NCI-H345 (cell line): ENCODE data around the gene OSBP.
A peak's percentile ranks its signal among the peaks of the same experiment; 100 is the strongest.
"Not testable (repeated sequence)": the region's sequence is repeated elsewhere in the genome, so short reads cannot be mapped to it uniquely, and the experiment has no call there.

Source experiments
- DNase-seq: peaks from one replicate; lab custom pipeline; 2025; lab: John Stamatoyannopoulos, UW

Gene OSBP

GRCh38 chr11:59551659-59552521 lies 63.7 kb downstream of the OSBP start:
- DNase-seq: no peak

- peak; percentile 88 for DNase-seq
Measured at GRCh38 chr11:59550842-59551658, 64.5 kb downstream of the OSBP start.

- peak; percentile 95 for DNase-seq
Measured at GRCh38 chr11:59550368-59550841, 65.2 kb downstream of the OSBP start.

DNA sequence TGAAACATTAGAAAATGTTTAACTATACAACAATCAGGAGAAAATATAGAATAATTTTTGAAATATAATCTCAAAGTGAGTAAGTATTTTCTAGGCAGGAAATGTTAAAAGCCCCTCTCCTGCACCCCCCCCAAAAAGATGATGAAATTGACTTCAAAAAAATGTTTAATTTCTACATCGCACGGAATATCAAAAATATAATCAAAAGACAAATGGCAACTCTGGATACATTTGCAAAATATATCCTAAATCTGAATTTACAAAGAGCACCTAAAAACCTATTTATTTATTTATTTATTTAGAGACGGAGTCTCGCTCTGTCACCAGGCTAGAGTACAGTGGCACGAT lies 67.3 kb downstream of the OSBP start:
- DNase-seq: no peak

GRCh38 chr11:59547605-59548308 lies 67.8 kb downstream of the OSBP start:
- DNase-seq: not testable (repeated sequence)

DNA sequence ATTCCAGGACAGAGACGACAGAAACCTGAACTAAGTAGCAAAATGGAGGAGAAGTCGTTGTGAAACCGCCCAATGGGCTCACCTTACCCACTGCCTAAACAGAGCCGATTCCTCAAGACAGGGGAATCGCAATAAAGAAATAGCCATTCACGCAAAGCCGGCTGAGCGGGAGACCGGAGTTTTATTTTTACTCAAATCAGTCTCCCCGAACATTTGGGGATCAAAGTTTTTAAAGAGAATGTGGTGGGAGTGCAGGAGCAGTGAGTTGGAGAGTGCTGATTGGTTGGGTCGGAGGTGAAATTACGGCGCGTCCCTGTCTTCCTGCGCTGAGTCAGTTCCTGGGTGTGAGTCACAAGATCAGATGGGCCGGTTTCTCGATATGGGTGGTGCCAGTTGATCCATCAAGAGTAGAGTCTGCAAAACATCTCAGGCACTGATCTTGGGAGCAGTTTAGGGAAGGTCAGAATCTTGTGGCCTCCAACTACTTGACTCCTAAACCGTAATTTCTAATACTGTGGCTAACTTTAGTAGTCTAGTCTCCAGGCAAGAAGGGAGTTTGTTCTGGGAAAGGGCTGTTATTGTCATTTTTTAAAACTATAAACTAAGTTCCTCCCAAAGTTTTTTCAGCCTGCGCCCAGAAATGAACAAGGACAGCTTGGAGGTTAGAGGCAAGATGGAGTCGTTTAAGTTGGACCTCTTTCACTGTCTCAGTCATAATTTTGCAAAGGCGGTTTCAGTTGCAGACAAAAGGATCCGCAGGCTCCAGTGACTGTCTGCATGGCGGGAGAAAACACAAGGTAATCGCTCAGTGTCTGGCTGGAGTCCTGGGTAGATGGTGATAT lies 70.2 kb downstream of the OSBP start:
- DNase-seq: no peak

DNA sequence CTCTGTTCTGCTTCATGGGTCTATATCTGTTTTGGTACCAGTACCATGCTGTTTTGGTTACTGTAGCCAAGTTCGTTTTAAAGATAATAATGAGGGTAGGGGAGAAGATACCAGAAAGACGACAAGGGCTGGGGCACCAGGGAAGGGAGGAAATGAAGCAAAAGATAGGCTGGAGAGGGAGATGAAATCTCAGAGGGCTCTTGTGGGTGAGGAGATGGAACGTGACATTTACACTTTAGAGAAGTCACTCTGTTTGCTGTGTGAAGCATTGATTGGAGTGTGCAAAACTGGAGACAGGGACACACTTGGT lies 70.8 kb downstream of the OSBP start:
- DNase-seq: no peak

- not testable (repeated sequence) for DNase-seq
Measured at GRCh38 chr11:59543713-59544112, 71.9 kb downstream of the OSBP start.

GRCh38 chr11:59542142-59542810 lies 73.3 kb downstream of the OSBP start:
- no peak for DNase-seq

DNA sequence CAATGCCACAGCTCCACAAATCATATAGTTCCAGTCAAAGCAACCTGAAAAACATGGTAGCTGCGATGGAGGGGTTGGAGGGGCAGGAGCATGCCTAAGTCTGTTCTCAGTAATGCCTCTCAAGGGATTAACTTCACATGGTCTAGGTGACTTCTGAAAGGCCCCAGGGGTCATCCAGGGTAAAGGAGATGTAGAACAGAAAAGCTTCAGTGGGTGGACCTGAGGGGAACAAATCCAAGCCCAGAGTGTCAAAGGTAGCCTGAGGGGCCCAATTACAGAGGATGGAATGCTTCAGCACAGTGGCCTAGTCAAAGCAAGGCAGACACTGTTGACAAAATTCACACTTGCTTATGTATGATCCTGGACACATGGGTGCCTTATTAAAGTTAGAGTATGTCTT lies 80.9 kb downstream of the OSBP start:
- DNase-seq: no peak

DNA sequence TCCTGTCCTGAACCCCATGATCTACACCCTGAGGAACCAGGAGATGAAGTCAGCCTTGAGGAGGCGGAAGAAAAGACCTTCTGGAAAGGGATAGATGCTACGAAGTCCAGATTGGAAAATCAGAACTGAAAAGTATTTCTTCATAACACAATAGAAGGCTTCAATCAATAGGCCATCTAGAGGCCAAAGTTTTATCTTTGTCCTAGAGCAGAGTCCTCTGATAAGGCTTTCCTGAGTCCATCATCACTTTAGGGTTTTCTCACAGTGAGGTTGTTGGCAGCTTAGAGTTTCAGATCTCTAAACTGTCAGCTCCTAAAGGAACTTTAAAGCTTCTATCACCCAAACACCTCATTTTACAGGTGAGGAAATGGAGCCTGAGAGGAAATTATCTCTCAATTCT lies 83.0 kb downstream of the OSBP start:
- DNase-seq: no peak

GRCh38 chr11:59528711-59529110 lies 86.9 kb downstream of the OSBP start:
- no peak for DNase-seq
